Midbrain (tissue), 1 donor: Measurements from ENCODE around the gene ABHD14A.
A peak's percentile ranks its signal among the peaks of the same experiment; 100 is the strongest.

Source experiments
- DNase-seq: peaks from one replicate; lab custom pipeline; 2025; lab: John Stamatoyannopoulos, UW

ABHD14A gene

DNA sequence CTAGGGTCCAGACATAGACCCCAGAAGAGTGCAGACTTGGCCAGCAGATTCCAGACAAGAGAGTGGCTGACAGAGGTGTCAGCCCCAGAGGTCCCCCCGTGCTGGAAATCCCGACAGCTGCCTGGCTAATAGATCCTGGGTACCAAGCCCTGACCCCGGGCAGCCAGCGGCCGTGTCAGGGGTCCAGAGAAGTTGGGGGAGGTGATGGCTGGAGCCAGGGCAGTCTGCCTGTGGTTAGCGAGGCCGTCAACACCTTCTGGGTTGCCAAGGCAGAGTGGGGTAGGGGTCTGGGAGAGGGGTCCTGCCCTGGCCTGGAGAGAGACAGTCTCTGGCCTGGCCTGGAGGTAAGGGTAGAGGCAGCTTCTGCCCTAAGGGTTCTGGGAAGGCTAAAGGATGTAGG, 45.9 kb downstream of the ABHD14A start:
- DNase-seq: no peak

GRCh38 chr3:52021489-52022268, 46.8 kb downstream of the ABHD14A start:
- no peak for DNase-seq

GRCh38 chr3:52022323-52023100, 47.6 kb downstream of the ABHD14A start:
- DNase-seq: no peak

- no peak for DNase-seq
Observed at GRCh38 chr3:52023101-52023770, 48.4 kb downstream of the ABHD14A start.

GRCh38 chr3:52023860-52024764, 49.2 kb downstream of the ABHD14A start:
- no peak for DNase-seq

- no peak for DNase-seq
Observed at GRCh38 chr3:52024765-52025452, 50.0 kb downstream of the ABHD14A start.

GRCh38 chr3:52025453-52025852, 50.6 kb downstream of the ABHD14A start:
- DNase-seq: no peak

GRCh38 chr3:52026041-52026440, 51.2 kb downstream of the ABHD14A start:
- no peak for DNase-seq

DNA sequence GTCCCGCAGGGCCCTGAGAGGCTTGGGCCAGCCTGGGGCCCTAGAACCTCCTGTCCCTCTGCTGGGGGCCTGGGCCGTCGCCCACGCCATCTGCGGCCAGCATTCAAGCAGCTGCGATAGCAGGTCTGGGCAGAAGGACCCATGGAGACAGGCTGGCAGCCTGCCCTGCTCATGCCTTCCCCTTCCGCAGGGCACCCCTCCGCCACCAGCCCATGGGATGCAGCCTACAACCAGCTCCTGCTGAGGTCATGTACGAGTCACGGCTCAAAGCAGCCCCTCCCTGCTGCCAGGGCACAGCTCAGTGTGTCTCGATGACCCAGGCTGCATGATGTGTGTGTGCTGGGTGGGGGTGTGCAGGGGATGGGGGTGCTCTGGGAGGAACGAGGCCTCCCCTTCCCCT, 53.7 kb downstream of the ABHD14A start:
- peak; percentile 79 for DNase-seq

GRCh38 chr3:52029053-52029452, 54.2 kb downstream of the ABHD14A start:
- no peak for DNase-seq

- DNase-seq: no peak
Observed at GRCh38 chr3:52029535-52029934, 54.7 kb downstream of the ABHD14A start.
